ENCODE results near the gene GAP43.

DNA sequence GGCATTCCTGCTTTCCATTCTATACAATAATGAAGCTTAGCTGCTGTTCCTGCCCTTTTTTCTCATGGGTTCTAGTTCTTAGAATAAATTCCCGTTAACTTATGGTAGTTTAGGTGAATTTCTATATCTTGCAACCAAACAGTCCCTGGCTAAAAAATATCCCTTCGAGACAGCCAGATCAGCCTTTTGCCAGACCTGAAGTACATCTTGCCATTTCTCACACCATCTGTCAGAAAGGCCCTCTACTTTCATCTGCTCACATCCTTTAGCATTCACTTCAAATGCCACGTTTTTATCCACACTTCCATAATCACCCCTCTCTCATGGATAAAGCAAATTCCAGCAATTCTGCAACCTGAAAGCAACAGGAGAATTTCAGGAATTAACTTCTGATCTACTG is 145.4 kb downstream of the GAP43 start:
- TF ChIP-seq, protein P1, sequence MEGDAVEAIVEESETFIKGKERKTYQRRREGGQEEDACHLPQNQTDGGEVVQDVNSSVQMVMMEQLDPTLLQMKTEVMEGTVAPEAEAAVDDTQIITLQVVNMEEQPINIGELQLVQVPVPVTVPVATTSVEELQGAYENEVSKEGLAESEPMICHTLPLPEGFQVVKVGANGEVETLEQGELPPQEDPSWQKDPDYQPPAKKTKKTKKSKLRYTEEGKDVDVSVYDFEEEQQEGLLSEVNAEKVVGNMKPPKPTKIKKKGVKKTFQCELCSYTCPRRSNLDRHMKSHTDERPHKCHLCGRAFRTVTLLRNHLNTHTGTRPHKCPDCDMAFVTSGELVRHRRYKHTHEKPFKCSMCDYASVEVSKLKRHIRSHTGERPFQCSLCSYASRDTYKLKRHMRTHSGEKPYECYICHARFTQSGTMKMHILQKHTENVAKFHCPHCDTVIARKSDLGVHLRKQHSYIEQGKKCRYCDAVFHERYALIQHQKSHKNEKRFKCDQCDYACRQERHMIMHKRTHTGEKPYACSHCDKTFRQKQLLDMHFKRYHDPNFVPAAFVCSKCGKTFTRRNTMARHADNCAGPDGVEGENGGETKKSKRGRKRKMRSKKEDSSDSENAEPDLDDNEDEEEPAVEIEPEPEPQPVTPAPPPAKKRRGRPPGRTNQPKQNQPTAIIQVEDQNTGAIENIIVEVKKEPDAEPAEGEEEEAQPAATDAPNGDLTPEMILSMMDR (conservative IDR thresholded peaks at IDR 0.05; ENCODE audit: low read depth, low read length), result no peak
- no peak for TF ChIP-seq EZH2 (IDR thresholded peaks at IDR 0.05; ENCODE audit: borderline replicate concordance, low read depth, low read length, poor library complexity, severe bottlenecking)

Measured in A673 (cell line).